ENCODE data around the gene UBE2V1. TPM values are rescaled to one million over a fixed set of nuclear protein-coding genes. Genes with fewer than 3 reads are reported as not detected.

UBE2V1 gene
- total and polyA plus RNA-seq, 2 of the 13 experiments (the other 11 are each of a cell fraction or from before 2014, with no cell fraction given): 81.3 to 132 TPM

GRCh38 chr20:50037123-50037522, 75.8 kb downstream of the UBE2V1 start (continued):
- TF ChIP-seq CEBPG (CRISPR knock-in tag; IDR thresholded peaks at IDR 0.05): peak; percentile 47; the same call in 1 of the 2 replicates
- TF ChIP-seq ZNF891 (CRISPR knock-in tag; IDR thresholded peaks at IDR 0.05): peak; percentile 50; the same call in 1 of the 2 replicates
- TF ChIP-seq CENPBD1 (CRISPR knock-in tag; IDR thresholded peaks at IDR 0.05; ENCODE audit: borderline replicate concordance, low read depth): 0 out of 2 replicates have a peak, but pooled peaks have one; percentile 49
- TF ChIP-seq RARA (CRISPR knock-in tag; IDR thresholded peaks at IDR 0.05): no peak
- TF ChIP-seq ZNF18 (CRISPR knock-in tag; IDR thresholded peaks at IDR 0.05; ENCODE audit: insufficient replicate concordance): peak; percentile 31
- no peak for TF ChIP-seq DMTF1 (CRISPR knock-in tag; IDR thresholded peaks at IDR 0.05)
- peak; percentile 38; the same call in 1 of the 2 replicates for TF ChIP-seq CEBPB (IDR thresholded peaks at IDR 0.05; ENCODE audit: borderline replicate concordance, low read depth, low read length)
- no peak for TF ChIP-seq CREM (IDR thresholded peaks at IDR 0.05)
- TF ChIP-seq CREM (CRISPR knock-in tag; IDR thresholded peaks at IDR 0.05): no peak

GRCh38 chr20:50036703-50037102, 76.2 kb downstream of the UBE2V1 start:
- peaks cover 84% of the 10 kb centered on the region for H3K4me1 ChIP-seq (ENCODE audit: insufficient read depth, low read length)
- no peak overlapping the region for H3K27ac ChIP-seq (ENCODE audit: extremely low read length, insufficient read depth, low read length)
- H3K27me3 ChIP-seq (ENCODE audit: control insufficient read depth in 1 of 2, insufficient read depth in 2 of 2, low read length in 2 of 2): peaks cover 0 to 14% of the 10 kb centered on the region in 2 experiments; a peak in 2 of 5 replicates
- no peaks in the 10 kb centered on the region for H3K9me3 ChIP-seq (ENCODE audit: low read length)
- TF ChIP-seq SRSF4 (IDR thresholded peaks at IDR 0.05; ENCODE audit: low read depth, low read length, poor library complexity, severe bottlenecking): no peak
- TF ChIP-seq ZNF629 (CRISPR knock-in tag; conservative IDR thresholded peaks at IDR 0.05): peak; percentile 60
- peak; percentile 96 for TF ChIP-seq ZNF768 (CRISPR knock-in tag; IDR thresholded peaks at IDR 0.05)
- TF ChIP-seq ELF4 (CRISPR knock-in tag; IDR thresholded peaks at IDR 0.05; ENCODE audit: borderline replicate concordance): no peak
- TF ChIP-seq ZMYM3 (CRISPR knock-in tag; IDR thresholded peaks at IDR 0.05): peak; percentile 70
- no peak for TF ChIP-seq ZBTB2 (CRISPR knock-in tag; IDR thresholded peaks at IDR 0.05; ENCODE audit: low read depth)
- no peak for TF ChIP-seq FOXK1 (CRISPR knock-in tag; IDR thresholded peaks at IDR 0.05; ENCODE audit: borderline replicate concordance, low read depth)
- BruUV-seq (replicated peaks): no TSS peak
- no peak overlapping the region for H3K4me2 ChIP-seq (ENCODE audit: low read depth, low read length)
- ChIA-PET CTCF (ENCODE audit: low intra/inter-chr PET ratio, low total read pairs) (no interaction called here), POLR2A (interaction anchor here (0.5 kb wide), 1 partner anchor 585 kb away, joined by 3 read pairs; no protein-coding TSS in a partner anchor)
- intact Hi-C loops (cut with micrococcal nuclease; ENCODE audit: unreplicated experiment) (no loop called here), in situ Hi-C loops (cut with HindIII; ENCODE audit: extremely low pct_ligation_motif_present, low pct_unique_long_range_greater_than_20kb) (no loop called here)
- H3K79me2 ChIP-seq (ENCODE audit: insufficient read depth, low read length): no peaks in the 10 kb centered on the region
- no peaks in the 10 kb centered on the region for H3K36me3 ChIP-seq (replicated peaks in 1 of 2; ENCODE audit: control insufficient read depth in 1 of 2, insufficient read depth in 2 of 2, low read length in 2 of 2)
- FAIRE-seq: no peak
- ATAC-seq: no peak
- DNase-seq (ENCODE audit: low spot score): no peak
- H4K20me1 ChIP-seq (ENCODE audit: insufficient read depth, low read length): no peaks in the 10 kb centered on the region
- no peak overlapping the region for H2AFZ ChIP-seq (ENCODE audit: low read length)
- 4% methylated on average over 3 of the region's 3 CpGs for WGBS (ENCODE audit: low lambda C conversion rate)
- no peak overlapping the region for H3K9ac ChIP-seq (ENCODE audit: insufficient read depth, low read depth, low read length)
- H3K4me3 ChIP-seq (replicated peaks in 1 of 3; ENCODE audit: insufficient read depth in 1 of 3, low read depth in 2 of 3, low read length in 3 of 3): no peak overlapping the region; a peak in 1 of 6 replicates
